Neuronal stem cell (in vitro differentiated cells): ENCODE measurements around the gene INPP5J.

Experiments
- DNase-seq: peaks from one replicate; pipeline ENCODE4 v3.0.0-alpha.2; 2013; ENCODE audit warnings: low spot score
- H2AFZ ChIP-seq: one replicate; pipeline ENCODE4 v1.6.1; 2013; ENCODE audit warnings: mild to moderate bottlenecking, low read length, inconsistent platforms
- H2AK5ac ChIP-seq: 2 replicates; pipeline ENCODE4 v1.6.1; 2013; ENCODE audit warnings: low read depth, mild to moderate bottlenecking, inconsistent platforms, low read length, moderate library complexity, mixed read lengths
- H2BK120ac ChIP-seq: 2 replicates; pipeline ENCODE4 v1.6.1; 2013; ENCODE audit warnings: low read depth, mild to moderate bottlenecking, inconsistent platforms, low read length, moderate library complexity, mixed read lengths
- H2BK12ac ChIP-seq: one replicate; pipeline ENCODE4 v1.6.1; 2013; ENCODE audit warnings: low read length, inconsistent platforms
- H2BK15ac ChIP-seq: 2 replicates; pipeline ENCODE4 v1.6.1; 2013; ENCODE audit warnings: mild to moderate bottlenecking, low read length, inconsistent platforms, mixed read lengths
- H2BK5ac ChIP-seq: one replicate; pipeline ENCODE4 v1.6.1; 2013; ENCODE audit warnings: inconsistent platforms, mild to moderate bottlenecking, low read length, moderate library complexity
- H3K14ac ChIP-seq: one replicate; pipeline ENCODE4 v1.6.1; 2013; ENCODE audit warnings: low read length, inconsistent platforms
- H3K18ac ChIP-seq: 2 replicates; pipeline ENCODE4 v1.6.1; 2013; ENCODE audit warnings: low read length, inconsistent platforms
- H3K23ac ChIP-seq: 2 replicates; pipeline ENCODE4 v1.6.1; 2013; ENCODE audit warnings: low read depth, mild to moderate bottlenecking, mixed read lengths, low read length, inconsistent platforms; ENCODE audit not compliant: poor library complexity
- H3K27ac ChIP-seq: replicated peaks from 3 replicates; pipeline ENCODE4 v1.5.1; 2013; ENCODE audit warnings: low read length, inconsistent platforms
- H3K27me3 ChIP-seq, 3 experiments: 2 replicates each; pipeline ENCODE4 v1.6.1; 2013; ENCODE audit warnings: low read length in 3 of 3, mild to moderate bottlenecking in 2 of 3, inconsistent platforms in 1 of 3, low read depth in 1 of 3, mixed read lengths in 1 of 3, moderate library complexity in 1 of 3; ENCODE audit not compliant: control insufficient read depth in 3 of 3, insufficient read depth in 3 of 3
- H3K36me3 ChIP-seq, 2 donors: replicated peaks in 1 of 2; 2 replicates each; pipeline ENCODE4 v1.6.1; 2013; ENCODE audit warnings: low read length in 2 of 2; ENCODE audit not compliant: control insufficient read depth in 2 of 2, insufficient read depth in 2 of 2
- H3K4ac ChIP-seq: 2 replicates; pipeline ENCODE4 v1.6.1; 2013; ENCODE audit warnings: inconsistent platforms, mild to moderate bottlenecking, low read length, moderate library complexity
- H3K4me1 ChIP-seq, 2 donors: 1 replicate in 1 of 2; 2 replicates in 1 of 2; pipeline ENCODE4 v1.6.1; 2013; ENCODE audit warnings: low read length in 2 of 2, low read depth in 1 of 2; ENCODE audit not compliant: control insufficient read depth in 2 of 2, insufficient read depth in 1 of 2
- H3K4me2 ChIP-seq: one replicate; pipeline ENCODE4 v1.6.1; 2013; ENCODE audit warnings: mild to moderate bottlenecking, low read length, inconsistent platforms; ENCODE audit not compliant: insufficient read depth, poor library complexity, severe bottlenecking
- H3K4me3 ChIP-seq, 2 donors: 2 replicates each; pipeline ENCODE4 v1.5.1; 2013; ENCODE audit warnings: low read length in 2 of 2, mild to moderate bottlenecking in 2 of 2, inconsistent platforms in 1 of 2, moderate library complexity in 1 of 2
- H3K79me1 ChIP-seq: one replicate; pipeline ENCODE4 v1.6.1; 2013; ENCODE audit warnings: low read depth, mild to moderate bottlenecking, inconsistent platforms, low read length, moderate library complexity
- H3K9ac ChIP-seq: one replicate; pipeline ENCODE4 v1.6.1; 2013; ENCODE audit warnings: mild to moderate bottlenecking, low read depth, low read length, inconsistent platforms; ENCODE audit not compliant: poor library complexity
- H3K9me3 ChIP-seq, 2 donors: replicated peaks in 1 of 2; 2 replicates each; pipeline versions ENCODE3 to v1.6.1; 2013; ENCODE audit warnings: low read length in 2 of 2, mild to moderate bottlenecking in 2 of 2, inconsistent platforms in 1 of 2, low read depth in 1 of 2, mixed read lengths in 1 of 2, moderate library complexity in 1 of 2; ENCODE audit not compliant: control insufficient read depth in 2 of 2, insufficient read depth in 1 of 2
- H4K8ac ChIP-seq: one replicate; pipeline ENCODE4 v1.6.1; 2013; ENCODE audit warnings: low read depth, mild to moderate bottlenecking, inconsistent platforms, low read length, moderate library complexity
- H4K91ac ChIP-seq: one replicate; pipeline ENCODE4 v1.6.1; 2013; ENCODE audit warnings: low read length, low read depth, mild to moderate bottlenecking, inconsistent platforms; ENCODE audit not compliant: poor library complexity
- WGBS, 2 donors: extraction: QIAGEN DNeasy Blood & Tissue Kit; methylation state at CpG; one replicate each; pipeline ENCODE4 v1.1.7; 2013; ENCODE audit warnings: missing lambda C conversion rate in 2 of 2, mixed read lengths in 1 of 2; ENCODE audit not compliant: insufficient read length in 2 of 2, insufficient replicate concordance in 1 of 2; ENCODE audit errors: extremely low coverage in 2 of 2; 5-methylcytosine and 5-hydroxymethylcytosine counted together

INPP5J gene

GRCh38 chr22:31102441-31103081 is 20.2 kb upstream of the INPP5J start:
- Histone ChIP-seq H4K8ac (no peak overlapping the region), H3K9me3 (peaks cover 0 to 2% of the 10 kb centered on the region in 2 donors), H3K27ac (no peak overlapping the region), H4K91ac (no peak overlapping the region), H2BK12ac (no peak overlapping the region), H2BK120ac (no peak overlapping the region), H3K23ac (no peak overlapping the region), H3K14ac (no peak overlapping the region), H3K4me2 (no peak overlapping the region), H3K4me1 (peaks cover 0 to 14% of the 10 kb centered on the region in 2 donors), H3K4me3 (no peak overlapping the region), H3K36me3 (peaks cover 9 to 23% of the 10 kb centered on the region in 2 donors), H2BK15ac (no peak overlapping the region), H3K9ac (peak overlapping the region; percentile 61), H2AFZ (no peak overlapping the region), H3K18ac (no peak overlapping the region), H3K27me3 (peaks cover 0 to 23% (median 0%) of the 10 kb centered on the region in 3 experiments), H3K79me1 (no peaks in the 10 kb centered on the region), H2BK5ac (no peak overlapping the region), H3K4ac (no peak overlapping the region), H2AK5ac (no peak overlapping the region)
- WGBS, 2 donors = no CpG with 5 or more reads among the region's 8 CpGs
- DNase-seq = no peak

DNA sequence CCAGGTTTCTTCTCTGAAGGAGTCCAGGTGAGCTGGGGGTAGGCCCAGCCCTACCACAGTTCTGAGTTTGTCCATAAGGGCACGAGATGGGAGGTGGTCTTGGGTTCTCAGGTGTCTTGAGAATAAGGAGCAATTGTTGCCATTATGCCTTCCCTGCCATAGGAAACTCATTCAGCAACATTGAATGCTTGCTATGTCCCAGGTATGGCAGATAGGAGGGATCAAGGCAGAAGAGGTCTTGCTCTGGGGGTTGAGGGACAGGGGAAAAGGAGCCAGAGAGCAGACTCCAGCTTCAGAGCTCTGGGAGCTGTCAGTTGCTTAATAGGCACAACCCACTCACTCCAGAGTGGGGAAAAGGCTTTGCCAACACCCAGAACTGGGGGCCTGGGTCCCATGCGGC is 19.7 kb upstream of the INPP5J start:
- H3K9ac ChIP-seq = no peak overlapping the region
- H3K14ac ChIP-seq = no peak overlapping the region
- no peak overlapping the region for H3K23ac ChIP-seq
- peaks cover 0 to 14% of the 10 kb centered on the region in 2 donors for H3K4me1 ChIP-seq
- no peak overlapping the region for H3K4ac ChIP-seq
- H3K36me3 ChIP-seq = peaks cover 7 to 20% of the 10 kb centered on the region in 2 donors
- no peak overlapping the region for H3K4me3 ChIP-seq
- no peaks in the 10 kb centered on the region for H3K79me1 ChIP-seq
- H3K27ac ChIP-seq = no peak overlapping the region
- no peak overlapping the region for H2AK5ac ChIP-seq
- H2AFZ ChIP-seq = no peak overlapping the region
- no peak overlapping the region for H2BK12ac ChIP-seq
- peaks cover 0 to 23% (median 0%) of the 10 kb centered on the region in 3 experiments for H3K27me3 ChIP-seq
- H2BK5ac ChIP-seq = no peak overlapping the region
- peaks cover 0 to 2% of the 10 kb centered on the region in 2 donors for H3K9me3 ChIP-seq
- no peak for DNase-seq
- H3K4me2 ChIP-seq = no peak overlapping the region
- no peak overlapping the region for H4K8ac ChIP-seq
- no peak overlapping the region for H4K91ac ChIP-seq
- H2BK120ac ChIP-seq = no peak overlapping the region
- no CpG with 5 or more reads among the region's 2 CpGs for WGBS, 2 donors
- no peak overlapping the region for H3K18ac ChIP-seq
- H2BK15ac ChIP-seq = no peak overlapping the region

- H3K18ac ChIP-seq = no peak overlapping the region
- H3K4me2 ChIP-seq = no peak overlapping the region
- no peak overlapping the region for H3K9ac ChIP-seq
- no peak overlapping the region for H2AFZ ChIP-seq
- H4K8ac ChIP-seq = no peak overlapping the region
- H3K4me1 ChIP-seq = peaks cover 0 to 8% of the 10 kb centered on the region in 2 donors
- peak overlapping the region; percentile 73 for H2AK5ac ChIP-seq
- peaks cover 7 to 17% of the 10 kb centered on the region in 2 donors for H3K36me3 ChIP-seq
- H3K4ac ChIP-seq = no peak overlapping the region
- WGBS, 2 donors = no CpG with 5 or more reads among the region's 33 CpGs
- H3K4me3 ChIP-seq = no peak overlapping the region
- no peak for DNase-seq
- H2BK5ac ChIP-seq = no peak overlapping the region
- no peak overlapping the region for H4K91ac ChIP-seq
- H3K9me3 ChIP-seq = peaks cover 0 to 2% of the 10 kb centered on the region in 2 donors
- peak overlapping the region; percentile 48 for H3K23ac ChIP-seq
- H2BK12ac ChIP-seq = no peak overlapping the region
- H2BK15ac ChIP-seq = peak overlapping the region; percentile 30
- H2BK120ac ChIP-seq = no peak overlapping the region
- no peaks in the 10 kb centered on the region for H3K79me1 ChIP-seq
- no peak overlapping the region for H3K27ac ChIP-seq
- H3K27me3 ChIP-seq = peaks cover 0 to 23% (median 0%) of the 10 kb centered on the region in 3 experiments
- H3K14ac ChIP-seq = no peak overlapping the region
Observed at GRCh38 chr22:31103899-31104694, 18.7 kb upstream of the INPP5J start.

GRCh38 chr22:31104869-31105268 is 17.9 kb upstream of the INPP5J start:
- DNase-seq = peak; percentile 63
- Histone ChIP-seq H3K4me1 (peaks cover 0 to 7% of the 10 kb centered on the region in 2 donors), H3K27me3 (peaks cover 0 to 23% (median 0%) of the 10 kb centered on the region in 3 experiments), H2AFZ (no peak overlapping the region), H3K23ac (no peak overlapping the region), H2BK120ac (no peak overlapping the region), H2AK5ac (no peak overlapping the region), H3K27ac (no peak overlapping the region), H3K9me3 (peaks cover 0 to 2% of the 10 kb centered on the region in 2 donors), H3K18ac (peak overlapping the region; percentile 7), H4K91ac (no peak overlapping the region), H3K9ac (no peak overlapping the region), H4K8ac (no peak overlapping the region), H3K4ac (no peak overlapping the region), H2BK5ac (no peak overlapping the region), H3K4me2 (peak overlapping the region; percentile 31), H3K14ac (no peak overlapping the region), H2BK15ac (no peak overlapping the region), H3K79me1 (no peaks in the 10 kb centered on the region), H2BK12ac (no peak overlapping the region), H3K36me3 (peaks cover 5 to 10% of the 10 kb centered on the region in 2 donors), H3K4me3 (no peak overlapping the region)
- no CpG with 5 or more reads among the region's 35 CpGs for WGBS, 2 donors
